Endothelial cell of umbilical vein (primary cell): Measurements from ENCODE around the gene COL6A2. TPM values are rescaled to one million over a fixed set of nuclear protein-coding genes. Genes with fewer than 3 reads are reported as not detected.

Source experiments
- BruUV-seq: library from RNA; stranded (reverse); fragments of 400-500 nt; replicated peaks from 2 replicates; lab custom pipeline; 2021; lab: Mats Ljungman, UMichigan
- CTCF ChIA-PET: fragments of 300-600, 350-600 bp; sonication (Branson Sonifier 250); formaldehyde crosslinking; loops from one replicate; lab custom pipeline; 2021; ENCODE audit warnings: antibody characterized with exemption, inconsistent platforms; lab: Charles Lee
- POLR2A ChIA-PET: fragments of 300-600, 350-600 bp; sonication (Branson Sonifier 250); formaldehyde crosslinking; loops from one replicate; lab custom pipeline; 2021; ENCODE audit warnings: antibody characterized with exemption, inconsistent platforms; lab: Charles Lee
- DNase-seq: peaks from one replicate; pipeline ENCODE4 v3.0.0-alpha.2; 2011; ENCODE audit warnings: low read depth, low spot score
- FAIRE-seq: peaks from 2 replicates; lab custom pipeline; 2011; peaks lifted over from hg19 to GRCh38; lab: Jason Lieb, UNC
- H2AFZ ChIP-seq: 2 replicates; pipeline ENCODE4 v1.6.0; 2012; ENCODE audit warnings: low read depth, low read length, control low read depth, inconsistent platforms
- H3K27ac ChIP-seq: 2 replicates; pipeline ENCODE4 v1.5.1; 2011; ENCODE audit warnings: low read depth, mild to moderate bottlenecking, control low read depth, low read length, moderate library complexity; ENCODE audit not compliant: insufficient read depth
- H3K27me3 ChIP-seq, 2 experiments: 2 replicates each; pipeline versions ENCODE4 v1.6.0 to v1.6.1; 2011; ENCODE audit warnings: low read length in 2 of 2, mixed read lengths in 1 of 2; ENCODE audit not compliant: control insufficient read depth in 2 of 2, insufficient read depth in 2 of 2
- H3K36me3 ChIP-seq, 2 experiments: 2 replicates in 1 of 2; 3 replicates in 1 of 2; pipeline ENCODE4 v1.5.1; 2011; ENCODE audit warnings: low read length in 2 of 2, mild to moderate bottlenecking in 1 of 2, moderate library complexity in 1 of 2; ENCODE audit not compliant: control insufficient read depth in 2 of 2, insufficient read depth in 2 of 2; ENCODE audit errors: extremely low read depth in 1 of 2
- H3K4me1 ChIP-seq: 3 replicates; pipeline ENCODE4 v1.5.1; 2011; ENCODE audit warnings: mild to moderate bottlenecking, low read length; ENCODE audit not compliant: control insufficient read depth, insufficient read depth; ENCODE audit errors: extremely low read depth
- H3K4me2 ChIP-seq: 2 replicates; pipeline ENCODE4 v1.6.1; 2011; ENCODE audit warnings: low read length, control low read depth, mixed read lengths; ENCODE audit not compliant: insufficient read depth
- H3K4me3 ChIP-seq, 3 experiments: fragments of 200-600 bp in 1 of 3; sonication (generic), shearing (Covaris generic) in 1 of 3; replicated peaks in 1 of 3; 2 replicates each; pipeline ENCODE4 v1.5.1; 2011 to 2016; ENCODE audit warnings: control low read depth in 3 of 3, low read length in 3 of 3, mild to moderate bottlenecking in 2 of 3, inconsistent platforms in 1 of 3, low read depth in 1 of 3, moderate library complexity in 1 of 3; ENCODE audit not compliant: insufficient read depth in 1 of 3
- H3K79me2 ChIP-seq: 2 replicates; pipeline ENCODE4 v1.6.0; 2012; ENCODE audit warnings: low read length, inconsistent platforms; ENCODE audit not compliant: control insufficient read depth, insufficient read depth
- H3K9ac ChIP-seq: replicated peaks from 2 replicates; pipeline ENCODE3; 2011; ENCODE audit warnings: low read length, control low read depth; ENCODE audit not compliant: insufficient read depth; ENCODE audit errors: extremely low read depth
- H3K9me1 ChIP-seq: replicated peaks from 3 replicates; pipeline ENCODE4 v1.6.0; 2011; ENCODE audit warnings: mild to moderate bottlenecking, low read length; ENCODE audit not compliant: control insufficient read depth, insufficient read depth; ENCODE audit errors: extremely low read depth
- H3K9me3 ChIP-seq: replicated peaks from 2 replicates; pipeline ENCODE4 v1.5.1; 2012; ENCODE audit warnings: low read length, inconsistent platforms; ENCODE audit not compliant: control insufficient read depth, insufficient read depth
- H4K20me1 ChIP-seq: replicated peaks from 2 replicates; pipeline ENCODE3; 2011; ENCODE audit warnings: mild to moderate bottlenecking, low read length; ENCODE audit not compliant: control insufficient read depth, insufficient read depth; ENCODE audit errors: extremely low read depth
- CTCF ChIP-seq, 2 donors: IDR thresholded peaks; 1 replicate in 1 of 2; 2 replicates in 1 of 2; pipeline ENCODE4 v1.5.1; 2011; ENCODE audit warnings: low read length in 2 of 2, mild to moderate bottlenecking in 2 of 2, moderate library complexity in 2 of 2, control low read depth in 1 of 2, inconsistent platforms in 1 of 2, low read depth in 1 of 2; ENCODE audit not compliant: insufficient read depth in 1 of 2; ENCODE audit errors: extremely low read depth in 1 of 2
- EZH2 ChIP-seq: IDR thresholded peaks from 2 replicates; pipeline ENCODE4 v1.6.1; 2012; ENCODE audit warnings: borderline replicate concordance, low read depth, mild to moderate bottlenecking, moderate library complexity, low read length, inconsistent platforms; ENCODE audit not compliant: severe bottlenecking
- GATA2 ChIP-seq: IDR thresholded peaks from 2 replicates; pipeline ENCODE4 v1.7.0; 2011; ENCODE audit warnings: low read depth, mild to moderate bottlenecking, moderate library complexity, mixed read lengths, low read length; ENCODE audit not compliant: insufficient read length, insufficient read depth
- MAX ChIP-seq: IDR thresholded peaks from 2 replicates; pipeline ENCODE4 v1.6.1; 2011; ENCODE audit not compliant: insufficient read depth, insufficient read length
- MYC ChIP-seq: IDR thresholded peaks from one replicate; pipeline ENCODE4 v1.6.1; 2011; ENCODE audit warnings: mild to moderate bottlenecking, low read depth, low read length
- POLR2AphosphoS5 ChIP-seq: IDR thresholded peaks from 2 replicates; pipeline ENCODE4 v1.6.1; 2012; ENCODE audit warnings: low read depth, mild to moderate bottlenecking, control low read depth, low read length, moderate library complexity; ENCODE audit not compliant: insufficient read depth
- dilution Hi-C: fragments of 300-500 bp; cut with MboI; formaldehyde crosslinking; loops from one replicate; pipeline ENCODE4 v1.15.0; 2019; ENCODE audit warnings: low sequenced_read_pairs; ENCODE audit not compliant: extremely low pct_ligation_motif_present
- intact Hi-C: fragments of 100-400 bp; cut with micrococcal nuclease; formaldehyde crosslinking; loops from one replicate; pipeline ENCODE4 v1.10.0; 2022
- polyA plus RNA-seq, 4 experiments: library from polyadenylated mRNA; depleted of rRNA in 3 of 4; stranded (reverse) in 3 of 4; unstranded in 1 of 4; fragments of >200 nt; gene quantifications; 2 replicates each; pipeline versions ENCODE4 v1.2.1 to v1.2.3, GENCODE V29; 2011 to 2012; ENCODE audit warnings: missing spikeins in 1 of 4
- total RNA-seq: library from RNA; stranded (reverse); gene quantifications from 2 replicates; pipeline ENCODE4 v1.2.3, GENCODE V29; 2021

COL6A2 gene
- total and polyA plus RNA-seq, 2 donors (not counting 3 experiments of a cell fraction or from before 2014, with no cell fraction given): 3.4 to 6.1 TPM

- FAIRE-seq: no peak
- ChIA-PET CTCF (interaction anchor here (0.6 to 1.6 kb wide), 3 partner anchors 9 to 34 kb away, joined by 3 to 7 read pairs (median 4); no protein-coding TSS in a partner anchor), POLR2A (no interaction called here)
- Histone ChIP-seq H2AFZ (no peak overlapping the region), H3K9me3 (no peaks in the 10 kb centered on the region), H3K4me2 (no peak overlapping the region), H3K27me3 (no peaks in the 10 kb centered on the region), H3K9ac (no peak overlapping the region), H4K20me1 (no peaks in the 10 kb centered on the region), H3K36me3 (no peaks in the 10 kb centered on the region), H3K9me1 (no peaks in the 10 kb centered on the region), H3K4me1 (no peaks in the 10 kb centered on the region), H3K79me2 (no peaks in the 10 kb centered on the region), H3K4me3 (no peak overlapping the region), H3K27ac (no peak overlapping the region)
- DNase-seq: no peak
- dilution Hi-C loops: no loop called here
- intact Hi-C loops: no loop called here
- TF ChIP-seq MAX: no peak
- no peak for TF ChIP-seq CTCF (IDR thresholded peaks at IDR 0.05; ENCODE audit: extremely low read depth in 1 of 2, insufficient read depth in 1 of 2, low read depth in 1 of 2, low read length in 2 of 2)
- no peak for TF ChIP-seq GATA2
- TF ChIP-seq POLR2AphosphoS5: no peak
- TF ChIP-seq MYC: no peak
- no peak for TF ChIP-seq EZH2
- BruUV-seq: no TSS peak
Observed at GRCh38 chr21:46161633-46162592, 64.0 kb downstream of the COL6A2 start.
